RCC 7860 (cell line): ENCODE data around the gene P3H4.

Experiments used
- DNase-seq: peaks from one replicate; pipeline ENCODE4 v3.0.0-alpha.2; 2015; ENCODE audit warnings: low spot score
- FAIRE-seq: peaks from 2 replicates; lab custom pipeline; 2012; peaks lifted over from hg19 to GRCh38; lab: Jason Lieb, UNC

P3H4 gene

DNA sequence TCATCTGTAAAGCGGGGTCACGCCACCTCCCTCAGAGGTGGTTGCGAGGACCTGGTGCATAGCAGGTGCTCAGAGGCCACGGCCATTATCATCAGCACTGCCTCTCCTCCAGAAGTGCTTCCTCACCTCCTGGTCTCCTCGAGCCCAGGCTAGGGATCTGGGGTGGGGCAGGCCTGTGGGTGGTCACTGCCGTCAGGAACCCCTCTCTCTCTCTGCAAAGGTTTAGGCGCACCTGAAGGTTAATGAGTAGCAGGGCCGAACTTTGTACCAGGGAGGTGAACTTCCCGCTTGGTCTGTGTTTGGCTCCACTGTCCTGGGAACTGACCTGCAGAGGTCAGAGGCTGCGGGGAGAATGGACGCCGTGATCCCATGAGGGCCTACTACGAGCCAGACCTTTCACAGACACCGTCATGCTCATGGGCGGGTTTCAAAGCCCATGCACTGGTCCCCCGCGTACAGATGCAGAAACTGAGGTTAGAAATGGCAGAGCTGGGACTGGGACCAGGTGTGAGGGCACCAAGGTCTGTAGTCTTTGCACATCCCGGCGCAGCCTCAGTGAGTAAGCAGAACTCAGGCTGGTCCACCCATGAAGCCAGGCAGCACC, 39.1 kb downstream of the P3H4 start:
- FAIRE-seq = no peak
- no peak for DNase-seq

DNA sequence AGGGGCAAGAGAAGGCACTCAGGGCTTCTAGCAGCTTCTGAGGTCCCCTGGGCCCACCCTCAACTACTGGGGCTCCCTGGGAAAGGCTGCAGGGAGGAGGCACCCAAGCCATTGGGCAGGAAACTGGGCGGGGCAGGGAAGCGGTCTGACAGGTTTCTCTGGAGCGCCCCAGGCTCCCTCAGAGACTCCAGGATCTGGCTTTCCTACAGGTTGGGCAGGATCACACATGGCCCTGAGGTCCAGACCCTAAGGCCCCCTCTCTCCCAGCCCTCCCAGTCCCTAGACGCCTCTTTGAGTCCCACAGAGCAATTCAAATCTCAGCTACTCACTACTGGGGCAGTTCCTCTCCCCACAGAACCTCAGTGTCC, 39.5 kb downstream of the P3H4 start:
- no peak for FAIRE-seq
- no peak for DNase-seq

DNA sequence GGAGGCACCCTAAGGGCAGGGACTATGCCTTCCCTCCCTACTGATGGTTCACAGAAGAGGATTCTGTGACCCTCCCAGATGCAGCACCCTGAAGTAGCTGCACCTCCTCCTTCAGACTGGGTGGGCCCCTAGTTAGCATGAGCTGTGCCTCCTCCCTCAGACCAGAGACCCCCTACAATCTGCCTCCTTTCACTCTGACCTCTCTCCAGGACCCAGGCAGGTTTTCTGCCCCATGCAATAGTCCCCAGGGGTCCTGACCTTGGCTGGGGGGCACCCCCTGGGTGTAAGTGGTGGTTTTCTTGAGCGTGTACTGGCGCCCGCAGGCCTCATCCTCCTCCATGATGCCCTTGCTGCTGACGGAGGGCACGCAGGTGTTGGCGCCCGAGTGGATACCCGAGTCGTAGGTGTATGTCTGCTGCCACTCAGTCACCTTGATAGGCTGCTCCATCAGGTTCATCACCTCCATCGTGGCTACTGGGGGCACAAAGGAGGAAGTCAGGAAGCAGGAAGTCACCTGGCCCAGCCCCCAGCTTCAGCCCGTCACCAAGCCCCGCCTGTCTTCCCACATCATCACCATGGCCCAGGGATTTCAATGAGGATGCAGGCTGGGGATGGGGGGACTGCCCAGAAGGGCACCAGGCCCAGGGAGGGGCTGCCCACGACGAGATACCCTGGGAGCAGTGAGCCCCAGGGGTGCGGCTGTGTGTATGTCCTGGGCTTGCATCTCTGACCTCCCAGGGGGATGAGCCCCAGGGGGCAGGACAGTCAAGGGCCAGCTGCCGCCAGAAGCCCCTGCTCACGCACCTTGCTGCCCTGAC, 40.2 kb downstream of the P3H4 start:
- DNase-seq (no peak), FAIRE-seq (no peak)

DNA sequence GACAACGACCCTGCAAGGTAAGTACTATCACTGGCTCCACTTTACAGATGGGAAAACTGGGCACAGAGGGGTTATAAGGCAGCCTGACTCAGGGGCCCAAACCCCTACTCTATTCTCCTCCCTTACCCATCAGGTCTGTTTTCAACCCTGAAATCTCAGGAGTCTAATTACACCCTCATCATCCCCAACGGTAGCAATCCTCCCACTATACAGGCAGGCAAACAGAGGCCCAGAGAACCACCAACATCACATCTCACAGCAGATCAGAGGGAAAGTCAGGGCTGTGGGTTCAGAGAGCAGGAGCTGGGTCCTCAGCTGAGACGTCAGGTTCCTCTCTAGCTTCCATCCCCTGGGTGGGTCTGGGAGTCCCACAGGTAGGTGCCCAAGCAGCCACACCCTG, 41.8 kb downstream of the P3H4 start:
- no peak for FAIRE-seq

DNA sequence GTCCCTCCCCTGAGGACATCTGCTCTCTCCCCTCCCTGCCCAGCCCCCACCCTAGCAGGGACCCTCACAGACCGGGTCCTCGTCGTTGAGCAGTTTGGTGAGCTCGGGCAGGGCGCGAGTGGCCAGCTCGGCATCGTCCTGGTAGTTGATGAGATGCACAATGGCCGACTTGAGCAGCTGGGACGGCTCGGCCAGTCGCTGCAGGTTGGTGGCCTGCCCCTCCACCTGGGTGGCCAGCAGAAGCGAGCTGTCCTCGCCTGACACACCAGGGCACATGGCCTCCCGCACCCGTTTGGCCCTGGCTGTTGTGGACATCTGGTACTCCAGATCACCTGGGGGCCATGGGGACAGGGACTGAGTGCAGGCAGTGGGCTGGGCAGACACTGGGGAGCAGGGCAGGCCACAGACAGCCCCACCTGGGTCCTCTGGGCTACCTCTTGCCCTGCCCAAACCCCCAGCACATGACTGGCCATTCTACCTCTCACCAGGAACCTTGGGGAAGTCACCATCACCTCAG, 42.3 kb downstream of the P3H4 start:
- DNase-seq (no peak), FAIRE-seq (no peak)

More for the DNA sequence above, 41.8 kb downstream of the P3H4 start:
- DNase-seq = no peak

DNA sequence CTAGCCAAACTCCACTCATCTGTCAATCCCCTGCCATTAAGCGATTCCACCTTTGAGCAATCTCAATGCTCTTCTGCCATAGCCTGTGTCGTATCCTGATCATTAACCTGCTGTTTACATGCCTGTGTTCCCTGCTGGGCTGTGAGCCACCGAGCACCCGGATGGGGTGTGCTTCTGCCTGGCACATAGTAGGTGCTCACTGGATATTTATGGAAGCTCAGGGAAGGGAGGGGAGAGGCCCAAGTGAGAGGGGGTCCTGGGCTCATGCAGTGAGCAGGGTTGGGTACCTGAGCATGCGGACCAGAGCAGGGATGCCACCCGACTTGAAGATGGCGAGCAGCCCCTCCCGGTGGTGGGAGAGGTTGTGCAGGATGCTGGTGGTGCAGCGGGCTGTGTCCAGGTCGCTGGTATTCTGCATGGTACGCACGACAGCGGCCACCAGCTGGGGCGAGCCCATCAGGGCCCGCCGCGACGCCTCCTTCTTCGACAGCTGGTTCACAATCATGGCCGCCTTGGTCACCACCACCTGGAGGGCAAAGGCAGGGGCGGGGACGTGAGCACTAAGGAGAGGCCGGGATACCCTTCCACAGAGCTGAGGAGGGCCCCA, 43.0 kb downstream of the P3H4 start:
- no peak for DNase-seq
- FAIRE-seq = no peak

DNA sequence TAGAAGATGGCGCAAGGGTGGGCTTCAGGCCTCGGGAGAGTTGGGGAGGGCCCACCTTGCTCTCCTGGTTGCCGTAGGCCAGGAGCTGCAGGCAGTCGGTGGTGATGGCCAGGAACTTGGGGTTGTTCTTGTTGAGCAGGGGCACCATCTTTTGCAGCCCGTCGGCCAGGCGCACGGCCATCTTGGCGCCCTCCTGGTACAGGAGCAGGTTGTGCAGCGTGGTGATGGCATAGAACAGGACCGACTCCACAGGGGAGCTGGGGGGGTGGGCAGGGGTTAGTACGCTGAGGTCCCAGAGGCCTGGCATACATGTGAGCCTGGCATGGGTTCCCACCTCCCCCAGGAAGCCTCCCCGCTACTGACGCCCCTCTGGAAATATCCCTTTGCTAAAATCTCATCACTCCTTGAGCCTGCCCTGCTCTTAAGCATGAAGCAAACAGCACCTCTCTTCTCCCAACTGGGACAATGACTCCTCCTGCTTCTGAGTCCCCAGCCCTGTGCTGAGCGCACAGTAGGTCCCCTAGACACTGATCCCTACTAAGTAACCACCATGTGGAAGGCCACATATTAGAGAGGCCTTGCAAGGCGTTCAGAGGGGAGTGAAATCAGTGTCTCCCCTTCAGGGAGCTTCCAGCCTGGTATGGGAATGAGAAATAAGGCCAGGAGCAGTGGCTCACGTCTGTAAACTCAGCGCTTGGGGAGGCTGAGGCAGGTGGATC, 44.3 kb downstream of the P3H4 start:
- DNase-seq (no peak), FAIRE-seq (no peak)

DNA sequence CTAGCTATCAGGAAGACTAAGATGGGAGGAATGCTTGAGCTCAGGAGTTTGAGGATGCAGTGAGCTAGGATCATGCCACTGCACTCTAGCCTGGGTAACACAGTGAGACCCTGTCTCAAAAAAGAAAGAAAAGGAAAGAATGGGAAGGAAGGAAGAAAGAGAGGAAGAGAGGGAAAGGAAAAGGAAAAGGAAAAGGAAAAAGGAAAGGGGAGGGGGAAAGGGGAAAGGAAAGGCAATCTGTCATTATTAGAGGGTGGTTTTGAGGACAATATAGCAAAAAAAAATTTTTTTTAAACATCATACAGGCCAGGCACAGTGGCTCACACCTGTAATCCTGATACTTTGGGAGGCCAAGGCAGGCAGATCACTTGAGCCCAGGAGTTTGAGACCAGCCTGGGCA, 45.6 kb downstream of the P3H4 start:
- FAIRE-seq (no peak), DNase-seq (no peak)

DNA sequence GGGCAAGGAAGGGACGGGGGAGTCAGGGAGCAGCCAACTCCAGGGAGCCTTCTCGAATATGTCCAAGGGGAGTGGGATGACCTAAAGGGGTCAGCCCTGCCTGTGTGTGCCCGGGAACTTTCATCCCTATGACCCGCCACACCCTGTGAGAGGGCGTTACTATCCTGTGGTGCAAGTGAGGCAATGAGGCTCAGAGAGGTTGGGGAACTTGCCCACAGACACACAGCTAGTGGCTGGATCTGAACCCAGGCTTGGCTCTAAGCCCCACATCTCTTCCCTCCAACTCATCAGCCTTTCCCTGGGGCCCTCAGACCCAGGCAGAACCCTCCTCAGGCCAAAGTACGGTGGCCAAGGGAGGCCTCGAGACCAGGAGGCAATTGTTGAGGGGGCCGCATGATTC, 48.4 kb downstream of the P3H4 start:
- FAIRE-seq (no peak), DNase-seq (no peak)

DNA sequence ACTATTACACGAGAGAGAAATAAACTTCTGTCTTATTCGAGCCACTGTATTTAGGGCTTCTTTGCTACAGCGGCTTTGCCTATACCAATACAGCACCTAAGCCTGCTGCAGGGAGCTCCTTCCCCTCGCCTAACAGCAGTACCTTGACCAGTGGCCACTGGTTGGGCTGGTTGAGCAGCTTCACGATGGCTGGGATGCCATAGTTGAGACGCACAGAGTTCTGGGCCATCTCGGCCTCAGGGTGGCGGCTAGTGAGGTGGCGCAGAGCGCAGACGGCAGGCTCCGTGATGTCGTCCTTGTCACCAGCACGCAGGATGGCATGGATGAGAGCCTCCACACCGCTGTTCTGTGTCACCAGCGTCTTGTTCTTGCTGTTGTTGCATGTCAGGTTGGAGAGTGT, 48.9 kb downstream of the P3H4 start:
- no peak for DNase-seq
- FAIRE-seq = no peak

DNA sequence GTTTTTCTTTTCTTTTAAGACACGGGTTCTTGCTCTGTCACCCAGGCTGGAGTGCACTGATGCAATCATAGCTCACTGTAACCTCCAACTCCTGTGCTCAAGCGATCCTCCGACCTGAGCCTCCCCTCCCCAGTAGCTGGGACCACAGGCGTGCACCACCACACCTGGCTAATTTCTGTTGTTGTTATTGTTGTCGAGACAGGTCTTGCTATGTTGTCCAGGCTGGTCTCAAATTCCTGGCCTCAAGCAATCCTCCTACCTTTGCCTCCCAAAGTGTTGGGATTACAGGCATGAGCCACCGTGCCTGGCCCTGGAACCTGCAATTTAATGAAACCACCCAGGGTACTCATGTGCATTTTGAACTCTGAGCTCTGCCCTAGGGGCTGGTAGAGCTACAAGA, 49.4 kb downstream of the P3H4 start:
- DNase-seq = no peak
- no peak for FAIRE-seq

DNA sequence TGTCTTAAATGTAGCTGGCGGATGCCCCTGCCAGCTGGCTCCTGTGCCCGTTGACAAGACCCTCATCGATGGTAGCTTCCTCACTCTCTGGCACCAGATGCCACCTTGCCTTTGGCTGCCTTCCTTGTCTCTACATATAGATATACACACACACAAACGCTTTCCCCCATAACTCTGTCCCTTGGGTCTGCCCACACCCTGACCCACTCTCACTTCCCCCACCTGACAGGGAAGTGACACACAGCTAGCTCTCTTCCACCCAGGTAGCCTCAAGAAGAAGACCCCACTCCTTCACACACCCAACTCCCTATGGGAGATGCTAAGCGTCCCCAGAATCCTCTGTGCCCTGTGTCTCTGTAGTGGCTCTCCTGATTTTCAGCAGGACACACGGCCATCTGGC, 50.9 kb downstream of the P3H4 start:
- DNase-seq = no peak
- no peak for FAIRE-seq

DNA sequence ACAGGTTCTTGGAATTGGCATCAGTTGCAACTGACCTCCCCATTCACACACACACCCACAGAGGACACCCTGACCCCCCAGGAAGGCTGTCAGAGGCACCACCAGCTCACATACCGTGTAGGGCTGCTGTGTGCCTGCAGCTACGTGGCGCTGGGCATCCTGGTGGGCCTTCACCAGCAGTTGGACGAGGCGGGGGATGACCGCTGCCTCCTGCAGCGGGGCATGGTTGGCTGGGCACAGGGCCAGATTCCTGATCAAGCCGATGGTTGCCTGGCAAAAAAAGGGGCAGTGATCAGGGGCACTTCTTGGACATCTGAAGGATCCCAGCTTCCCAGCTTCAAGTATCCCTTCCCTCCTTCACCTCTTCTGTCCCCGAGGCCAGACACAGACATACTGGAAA, 53.1 kb downstream of the P3H4 start:
- DNase-seq (no peak), FAIRE-seq (no peak)

DNA sequence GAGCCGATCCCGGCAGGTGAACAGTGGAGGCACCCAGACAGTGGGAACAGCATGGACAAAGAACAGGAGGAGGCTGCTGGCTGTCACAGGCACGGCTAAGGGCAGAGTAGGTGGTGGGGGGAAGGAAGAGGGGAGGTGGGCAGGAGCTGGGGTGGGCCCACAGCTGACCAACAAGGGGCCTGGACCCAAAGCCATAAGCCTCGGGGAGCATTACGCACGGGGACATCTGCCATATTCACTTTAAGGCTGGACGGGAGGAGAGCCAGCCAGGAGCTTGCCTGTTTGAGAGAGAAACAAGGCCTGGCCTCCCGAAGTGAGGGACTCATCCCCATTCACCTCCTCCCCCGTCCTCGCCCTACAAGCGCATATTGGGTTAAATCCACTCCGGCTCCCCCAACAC, 57.7 kb downstream of the P3H4 start:
- no peak for FAIRE-seq
- DNase-seq = no peak
